NCI-H510A treated with DMSO at 0.1 percent for 48 hours (cell line): ENCODE data around the gene SLC22A3.
"Not testable (repeated sequence)": the region's sequence is repeated elsewhere in the genome, so short reads cannot be mapped to it uniquely, and the experiment has no call there.

Experiments used
- DNase-seq: peaks from one replicate; lab custom pipeline; 2025; lab: John Stamatoyannopoulos, UW

The SLC22A3 gene

GRCh38 chr6:160348223-160349019, at the start of gene SLC22A3:
SLC22A3 (plus strand) TSS chr6:160348378; CDS start chr6:160348420, 42 bp downstream.
- no peak for DNase-seq

- no peak for DNase-seq
Measured at GRCh38 chr6:160299559-160299958, 48.6 kb upstream of the SLC22A3 start.

- DNase-seq: no peak
Measured at GRCh38 chr6:160300076-160300695, 48.0 kb upstream of the SLC22A3 start.

- no peak for DNase-seq
Measured at GRCh38 chr6:160301339-160301738, 46.8 kb upstream of the SLC22A3 start.

GRCh38 chr6:160302431-160303082, 45.6 kb upstream of the SLC22A3 start:
- not testable (repeated sequence) for DNase-seq

GRCh38 chr6:160303806-160304205, 44.4 kb upstream of the SLC22A3 start:
- DNase-seq: no peak

- no peak for DNase-seq
Measured at GRCh38 chr6:160305926-160306713, 42.1 kb upstream of the SLC22A3 start.

- no peak for DNase-seq
Measured at GRCh38 chr6:160309718-160310117, 38.5 kb upstream of the SLC22A3 start.

GRCh38 chr6:160312900-160313299, 35.3 kb upstream of the SLC22A3 start:
- DNase-seq: no peak

- DNase-seq: no peak
Measured at GRCh38 chr6:160315310-160315709, 32.9 kb upstream of the SLC22A3 start.

- DNase-seq: no peak
Measured at GRCh38 chr6:160316261-160316660, 31.9 kb upstream of the SLC22A3 start.

- DNase-seq: no peak
Measured at GRCh38 chr6:160319246-160319645, 28.9 kb upstream of the SLC22A3 start.

- no peak for DNase-seq
Measured at GRCh38 chr6:160321729-160322505, 26.3 kb upstream of the SLC22A3 start.

GRCh38 chr6:160327981-160328380, 20.2 kb upstream of the SLC22A3 start:
- DNase-seq: no peak

- no peak for DNase-seq
Measured at GRCh38 chr6:160328447-160328846, 19.7 kb upstream of the SLC22A3 start.

- DNase-seq: no peak
Measured at GRCh38 chr6:160329188-160329587, 19.0 kb upstream of the SLC22A3 start.

GRCh38 chr6:160330619-160331018, 17.6 kb upstream of the SLC22A3 start:
- DNase-seq: no peak

- DNase-seq: no peak
Measured at GRCh38 chr6:160331204-160331603, 17.0 kb upstream of the SLC22A3 start.

GRCh38 chr6:160331753-160332152, 16.4 kb upstream of the SLC22A3 start:
- no peak for DNase-seq

- DNase-seq: no peak
Measured at GRCh38 chr6:160333101-160333500, 15.1 kb upstream of the SLC22A3 start.

GRCh38 chr6:160333841-160334240, 14.3 kb upstream of the SLC22A3 start:
- no peak for DNase-seq
